Measurements from ENCODE around the gene CREB5.
A peak's percentile ranks its signal among the peaks of the same experiment; 100 is the strongest.
"Not testable (repeated sequence)": the region's sequence is repeated elsewhere in the genome, so short reads cannot be mapped to it uniquely, and the experiment has no call there.

CREB5 gene

GRCh38 chr7:28793381-28794085 is 381.2 kb downstream of the CREB5 start:
- no peak for DNase-seq

- no peak for DNase-seq
Observed at GRCh38 chr7:28798274-28798673, 386.0 kb downstream of the CREB5 start.

- DNase-seq = no peak
Observed at GRCh38 chr7:28799619-28800018, 387.3 kb downstream of the CREB5 start.

GRCh38 chr7:28800150-28800549 is 387.8 kb downstream of the CREB5 start:
- no peak for DNase-seq

- no peak for DNase-seq
Observed at GRCh38 chr7:28802450-28802849, 390.1 kb downstream of the CREB5 start.

GRCh38 chr7:28804157-28804556 is 391.8 kb downstream of the CREB5 start:
- DNase-seq = no peak

GRCh38 chr7:28804990-28805389 is 392.7 kb downstream of the CREB5 start:
- DNase-seq = peak; percentile 87

GRCh38 chr7:28806841-28807240 is 394.5 kb downstream of the CREB5 start:
- DNase-seq = peak; percentile 62

- DNase-seq = peak; percentile 60
Observed at GRCh38 chr7:28807396-28807994, 395.2 kb downstream of the CREB5 start.

- peak; percentile 78 for DNase-seq
Observed at GRCh38 chr7:28808796-28809533, 396.6 kb downstream of the CREB5 start.

GRCh38 chr7:28811008-28811407 is 398.7 kb downstream of the CREB5 start:
- no peak for DNase-seq

- peak; percentile 11 for DNase-seq
Observed at GRCh38 chr7:28811701-28812430, 399.5 kb downstream of the CREB5 start.

GRCh38 chr7:28812616-28813015 is 400.3 kb downstream of the CREB5 start:
- no peak for DNase-seq

GRCh38 chr7:28813243-28813962 is 401.1 kb downstream of the CREB5 start:
- no peak for DNase-seq

- DNase-seq = no peak
Observed at GRCh38 chr7:28815369-28815927, 403.1 kb downstream of the CREB5 start.

- DNase-seq = no peak
Observed at GRCh38 chr7:28815928-28816373, 403.6 kb downstream of the CREB5 start.

- no peak for DNase-seq
Observed at GRCh38 chr7:28818996-28819395, 406.7 kb downstream of the CREB5 start.

GRCh38 chr7:28823582-28823981 is 411.3 kb downstream of the CREB5 start:
- DNase-seq = no peak

- not testable (repeated sequence) for DNase-seq
Observed at GRCh38 chr7:28825817-28826448, 413.6 kb downstream of the CREB5 start.

- DNase-seq = no peak
Observed at GRCh38 chr7:28830846-28831245, 418.5 kb downstream of the CREB5 start.

GRCh38 chr7:28832669-28833068 is 420.4 kb downstream of the CREB5 start:
- no peak for DNase-seq

- no peak for DNase-seq
Observed at GRCh38 chr7:28835800-28836199, 423.5 kb downstream of the CREB5 start.
